GM06990 (cell line): ENCODE data around the gene RNF150.

Experiments used
- DNase-seq: peaks from one replicate; pipeline ENCODE4 v3.0.0-alpha.2; 2011; ENCODE audit not compliant: insufficient read length; ENCODE audit errors: extremely low read depth
- H3K27me3 ChIP-seq: replicated peaks from 2 replicates; pipeline ENCODE4 v1.6.0; 2011; ENCODE audit warnings: low read length; ENCODE audit not compliant: control insufficient read depth, insufficient read depth
- H3K36me3 ChIP-seq: 2 replicates; pipeline ENCODE4 v1.5.1; 2011; ENCODE audit warnings: low read length; ENCODE audit not compliant: control insufficient read depth, insufficient read depth
- H3K4me3 ChIP-seq: replicated peaks from 2 replicates; pipeline ENCODE4 v1.5.1; 2011; ENCODE audit warnings: low read depth, mild to moderate bottlenecking, control low read depth, low read length
- TF ChIP-seq, protein P1 (sequence below): IDR thresholded peaks from 2 replicates; pipeline ENCODE4 v1.5.1; 2011; ENCODE audit warnings: low read length, control low read depth, mild to moderate bottlenecking, inconsistent platforms; ENCODE audit not compliant: insufficient read depth, poor library complexity, severe bottlenecking

The RNF150 gene

DNA sequence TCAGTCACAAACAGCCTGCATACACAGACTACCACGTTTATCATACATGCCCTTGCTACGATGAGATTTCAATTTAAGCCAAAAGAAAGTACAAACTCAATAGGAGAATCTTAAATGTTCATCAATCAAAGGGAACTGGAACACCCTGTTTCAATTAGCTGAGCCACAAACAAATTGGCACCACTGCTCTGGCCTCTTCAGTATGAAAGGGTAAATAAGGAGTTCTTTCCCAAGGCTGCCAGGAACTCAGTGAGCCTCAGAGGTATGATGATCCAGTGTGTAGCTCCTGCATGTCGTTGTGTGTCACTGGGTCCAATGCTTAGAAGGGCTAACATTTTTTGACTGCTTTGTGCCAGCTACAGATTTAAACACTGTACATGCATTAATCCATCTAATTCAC lies 5.4 kb downstream of the RNF150 start:
- no peak for DNase-seq
- H3K36me3 ChIP-seq: no peaks in the 10 kb centered on the region
- TF ChIP-seq, protein P1, sequence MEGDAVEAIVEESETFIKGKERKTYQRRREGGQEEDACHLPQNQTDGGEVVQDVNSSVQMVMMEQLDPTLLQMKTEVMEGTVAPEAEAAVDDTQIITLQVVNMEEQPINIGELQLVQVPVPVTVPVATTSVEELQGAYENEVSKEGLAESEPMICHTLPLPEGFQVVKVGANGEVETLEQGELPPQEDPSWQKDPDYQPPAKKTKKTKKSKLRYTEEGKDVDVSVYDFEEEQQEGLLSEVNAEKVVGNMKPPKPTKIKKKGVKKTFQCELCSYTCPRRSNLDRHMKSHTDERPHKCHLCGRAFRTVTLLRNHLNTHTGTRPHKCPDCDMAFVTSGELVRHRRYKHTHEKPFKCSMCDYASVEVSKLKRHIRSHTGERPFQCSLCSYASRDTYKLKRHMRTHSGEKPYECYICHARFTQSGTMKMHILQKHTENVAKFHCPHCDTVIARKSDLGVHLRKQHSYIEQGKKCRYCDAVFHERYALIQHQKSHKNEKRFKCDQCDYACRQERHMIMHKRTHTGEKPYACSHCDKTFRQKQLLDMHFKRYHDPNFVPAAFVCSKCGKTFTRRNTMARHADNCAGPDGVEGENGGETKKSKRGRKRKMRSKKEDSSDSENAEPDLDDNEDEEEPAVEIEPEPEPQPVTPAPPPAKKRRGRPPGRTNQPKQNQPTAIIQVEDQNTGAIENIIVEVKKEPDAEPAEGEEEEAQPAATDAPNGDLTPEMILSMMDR: no peak
- no peaks in the 10 kb centered on the region; the same call in 1 of the 2 replicates for H3K27me3 ChIP-seq
- H3K4me3 ChIP-seq: no peak overlapping the region

DNA sequence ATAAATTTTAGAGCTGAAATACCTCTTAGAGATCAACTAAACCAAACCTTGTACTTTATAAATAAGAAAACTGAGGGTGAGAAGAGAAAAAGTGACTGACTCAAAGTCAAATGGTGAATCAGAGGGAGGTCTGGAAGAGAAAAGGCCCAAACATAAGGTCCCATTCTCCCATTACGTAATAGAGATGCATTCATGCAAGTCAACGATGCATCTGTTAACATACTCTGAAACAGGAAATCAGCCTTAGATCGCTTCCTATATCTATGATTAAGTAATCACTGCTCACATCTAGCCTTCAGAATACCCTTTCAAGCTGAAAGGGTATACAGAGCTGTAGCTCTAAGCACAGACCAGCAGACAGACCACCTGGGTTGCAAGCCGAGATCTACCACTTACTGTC lies 6.5 kb downstream of the RNF150 start:
- no peak overlapping the region for H3K4me3 ChIP-seq
- no peaks in the 10 kb centered on the region; the same call in 1 of the 2 replicates for H3K27me3 ChIP-seq
- H3K36me3 ChIP-seq: no peaks in the 10 kb centered on the region
- TF ChIP-seq, protein P1: no peak
- no peak for DNase-seq

DNA sequence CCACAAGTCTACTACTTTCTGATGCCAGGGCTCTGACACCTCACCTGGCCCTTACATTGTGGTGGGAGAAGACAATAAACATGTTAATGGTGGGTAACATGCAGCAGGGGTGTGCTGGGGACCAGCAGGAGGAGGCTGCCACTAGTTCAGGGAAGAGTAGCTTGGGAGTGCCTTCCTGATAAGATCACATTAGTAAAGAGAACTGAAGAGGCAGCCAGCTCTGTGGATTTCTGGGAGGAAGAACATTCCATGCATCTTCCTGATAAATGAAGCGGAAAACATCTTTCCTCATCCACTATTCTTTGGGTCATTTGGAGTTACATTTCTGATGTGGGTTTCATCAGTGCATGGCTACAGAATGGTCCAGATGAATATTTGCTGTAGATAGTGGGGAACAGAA lies 9.0 kb downstream of the RNF150 start:
- TF ChIP-seq, protein P1: no peak
- no peaks in the 10 kb centered on the region for H3K36me3 ChIP-seq
- DNase-seq: no peak
- H3K4me3 ChIP-seq: no peak overlapping the region
- no peaks in the 10 kb centered on the region for H3K27me3 ChIP-seq

DNA sequence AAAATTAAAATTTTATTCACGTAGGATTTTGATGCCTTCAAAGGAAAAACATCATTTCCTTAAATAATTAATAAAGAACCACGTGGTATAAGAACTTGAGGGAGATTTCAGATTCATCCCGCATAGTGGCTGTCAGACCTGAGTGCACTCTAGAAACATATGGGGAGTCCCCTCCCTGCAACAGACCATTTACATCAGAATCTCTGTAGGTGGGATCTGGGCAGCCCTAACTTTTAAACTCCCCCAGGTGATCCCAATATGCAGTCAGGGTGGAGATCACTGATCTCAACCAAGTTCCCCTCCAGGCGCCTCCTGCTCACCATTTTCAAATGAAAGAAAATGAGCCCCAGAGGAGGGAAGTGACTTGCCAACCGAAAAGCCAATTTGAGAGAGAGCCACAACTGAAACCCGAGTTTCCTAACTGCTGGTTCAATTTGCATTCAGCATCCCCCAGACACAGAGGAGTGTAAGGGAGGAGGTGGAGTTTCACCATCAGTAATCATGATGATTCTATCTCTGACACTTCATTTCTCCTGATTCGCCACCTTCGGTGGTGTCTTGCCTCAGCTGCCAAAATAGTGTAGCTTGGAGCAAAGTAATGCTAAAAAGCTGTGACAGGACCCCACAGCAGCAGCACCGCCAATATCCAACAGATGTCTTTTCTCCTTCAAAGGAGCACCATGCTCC lies 11.4 kb downstream of the RNF150 start:
- H3K4me3 ChIP-seq: no peak overlapping the region
- H3K36me3 ChIP-seq: no peaks in the 10 kb centered on the region
- H3K27me3 ChIP-seq: no peaks in the 10 kb centered on the region
- no peak for DNase-seq
- TF ChIP-seq, protein P1: no peak

DNA sequence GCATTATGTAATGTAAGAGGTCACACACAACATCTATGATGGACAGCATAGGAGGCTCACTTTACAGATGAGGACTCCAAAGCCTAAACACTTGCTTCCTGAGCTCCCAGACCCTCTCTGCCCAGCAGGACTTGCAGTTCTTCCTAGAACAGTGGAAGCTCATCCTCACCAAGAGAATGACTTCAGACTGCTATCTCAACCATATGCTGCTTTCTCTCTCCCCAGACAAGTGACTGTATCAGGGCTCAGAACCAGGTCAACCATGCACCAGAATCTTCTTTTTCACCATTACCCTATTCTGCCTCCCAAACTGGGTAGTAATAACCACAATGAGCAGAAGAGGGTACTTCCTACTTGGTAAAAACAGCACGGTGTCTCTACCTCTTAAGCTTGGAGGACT lies 12.2 kb downstream of the RNF150 start:
- Histone ChIP-seq H3K4me3 (no peak overlapping the region), H3K27me3 (no peaks in the 10 kb centered on the region), H3K36me3 (no peaks in the 10 kb centered on the region)
- DNase-seq: no peak
- TF ChIP-seq, protein P1: no peak
